ENCODE results near the gene FSIP1.

Gene FSIP1

DNA sequence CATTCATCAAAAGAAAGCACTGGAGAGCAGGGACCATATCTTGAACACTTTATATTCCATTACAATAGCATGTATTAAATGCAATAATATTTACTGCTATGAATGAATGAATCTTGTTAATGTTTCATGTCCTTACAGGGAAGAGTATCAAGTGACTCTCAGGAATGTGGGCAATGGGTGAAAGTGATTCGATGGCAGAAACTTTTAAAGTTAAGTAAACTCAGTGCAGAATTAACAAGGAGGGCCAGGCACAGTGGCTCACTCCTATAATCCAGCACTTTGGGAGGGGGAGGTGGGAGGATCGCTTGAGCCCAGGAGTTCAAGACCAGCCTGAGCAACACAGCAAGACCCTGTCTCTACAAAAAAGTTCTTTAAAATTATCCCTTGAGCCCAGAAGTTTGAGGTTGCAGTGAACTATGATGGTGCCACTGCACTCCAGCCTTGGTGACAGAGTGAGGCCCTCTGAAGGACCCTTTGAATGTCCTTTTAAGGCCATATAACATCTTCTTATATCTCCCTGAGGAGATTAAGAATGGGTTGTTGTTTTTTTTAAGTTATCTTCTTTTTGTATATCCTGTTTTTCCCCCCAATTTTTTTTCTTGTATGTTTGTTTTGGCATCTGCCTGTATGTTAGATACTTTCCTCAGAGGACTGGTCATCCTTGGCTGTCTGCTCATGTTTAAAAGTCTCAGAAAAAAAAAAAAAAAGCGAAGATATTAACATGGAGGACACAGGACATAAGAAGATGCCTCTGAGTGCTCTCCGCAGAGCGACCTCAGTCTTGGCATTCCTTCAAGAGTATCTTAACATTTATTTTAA lies 9.6 kb upstream of the FSIP1 start:
- ATAC-seq, result no peak

DNA sequence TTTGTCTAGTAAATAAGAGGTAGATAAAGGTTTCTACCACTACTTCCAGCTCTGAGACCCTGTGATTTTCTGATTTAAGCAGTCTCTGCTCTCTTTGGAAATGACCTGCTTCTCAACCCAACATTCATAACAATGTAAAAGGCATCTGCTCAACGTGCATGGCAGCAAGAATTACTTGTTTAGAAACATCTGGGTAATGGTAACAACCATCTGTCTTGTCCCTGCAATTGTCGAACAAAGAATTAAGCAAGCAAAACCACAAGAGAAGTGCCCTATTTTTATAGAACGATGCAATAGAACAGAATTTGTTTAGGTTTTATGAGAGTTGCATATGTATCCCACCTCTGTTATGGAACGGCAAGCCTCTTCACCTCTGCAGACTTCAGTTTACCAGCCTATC lies 7.1 kb upstream of the FSIP1 start:
- ATAC-seq, result no peak

DNA sequence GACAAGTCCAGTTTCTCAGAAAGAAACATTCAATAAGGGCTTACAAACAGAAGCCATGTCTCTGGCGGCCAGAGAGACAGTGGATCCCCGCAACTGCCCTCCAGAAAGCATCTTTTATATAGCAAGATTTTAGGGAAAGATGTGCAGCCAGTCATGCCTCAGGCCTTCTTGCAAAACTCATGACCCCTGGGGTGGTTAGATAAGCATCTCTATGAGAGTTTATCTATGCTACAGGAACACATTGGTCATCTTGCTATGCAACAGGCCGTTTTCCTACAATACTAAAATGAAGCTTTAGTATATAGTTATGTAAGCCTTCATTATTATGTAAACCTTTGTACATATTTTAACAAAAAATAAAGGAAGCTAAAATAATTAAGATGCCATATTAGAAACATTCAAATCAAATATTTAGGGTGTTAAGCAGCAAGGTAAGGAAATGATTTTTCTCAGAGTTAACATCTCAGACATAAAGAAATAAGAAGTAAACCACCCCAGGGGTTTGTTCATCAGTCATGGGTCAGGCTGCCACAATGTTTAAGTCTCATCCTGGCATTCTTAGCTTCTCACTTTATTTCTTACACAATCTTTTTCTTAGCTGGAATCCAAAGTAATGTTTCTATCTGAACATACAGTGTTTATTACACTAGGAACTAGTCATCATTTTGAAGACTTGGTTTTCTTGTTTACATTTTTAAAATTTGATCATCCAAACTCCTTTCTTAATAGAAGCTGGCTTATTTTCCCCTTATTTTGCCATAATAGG lies 6.3 kb upstream of the FSIP1 start:
- no peak for ATAC-seq

DNA sequence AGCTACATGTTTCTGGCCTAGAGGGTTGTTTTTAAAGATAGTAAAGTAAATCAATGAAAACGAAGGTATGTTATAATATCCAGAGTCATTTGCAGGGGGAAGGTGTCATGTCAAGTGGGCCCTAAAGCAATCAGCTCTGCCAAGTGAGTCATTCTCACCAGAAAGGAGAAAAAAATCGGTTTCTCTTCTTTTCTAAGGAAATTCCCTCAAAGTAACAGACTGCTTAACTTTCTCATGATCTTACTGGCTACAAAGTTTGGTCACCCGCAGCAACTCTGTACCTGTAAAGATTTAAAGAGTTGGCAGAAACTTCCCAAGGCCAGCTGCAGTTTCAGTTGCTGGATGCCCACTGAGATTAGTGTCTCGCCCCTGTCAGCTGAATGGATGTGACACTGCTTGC lies 5.5 kb upstream of the FSIP1 start:
- peak; percentile 75 to 80 for ATAC-seq

DNA sequence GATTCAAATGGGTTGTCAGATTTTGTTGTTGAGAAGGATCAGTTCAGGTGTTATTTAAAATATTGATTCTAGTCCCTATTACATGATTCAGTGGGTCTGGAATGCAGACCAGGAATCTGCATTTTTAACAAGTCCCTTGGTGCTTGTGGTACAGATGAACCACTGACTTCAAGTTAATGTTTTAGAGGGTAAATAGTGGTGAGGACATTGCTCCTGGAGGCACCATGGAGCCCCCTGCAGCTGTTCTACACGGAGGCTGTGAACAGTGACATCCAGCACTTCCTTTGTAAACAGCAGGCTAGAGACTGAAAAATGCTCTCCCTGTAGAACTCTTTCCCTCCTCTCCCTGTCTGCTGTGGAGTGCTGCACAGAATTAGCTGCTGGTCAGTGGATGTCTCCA lies 4.8 kb upstream of the FSIP1 start:
- no peak for ATAC-seq

DNA sequence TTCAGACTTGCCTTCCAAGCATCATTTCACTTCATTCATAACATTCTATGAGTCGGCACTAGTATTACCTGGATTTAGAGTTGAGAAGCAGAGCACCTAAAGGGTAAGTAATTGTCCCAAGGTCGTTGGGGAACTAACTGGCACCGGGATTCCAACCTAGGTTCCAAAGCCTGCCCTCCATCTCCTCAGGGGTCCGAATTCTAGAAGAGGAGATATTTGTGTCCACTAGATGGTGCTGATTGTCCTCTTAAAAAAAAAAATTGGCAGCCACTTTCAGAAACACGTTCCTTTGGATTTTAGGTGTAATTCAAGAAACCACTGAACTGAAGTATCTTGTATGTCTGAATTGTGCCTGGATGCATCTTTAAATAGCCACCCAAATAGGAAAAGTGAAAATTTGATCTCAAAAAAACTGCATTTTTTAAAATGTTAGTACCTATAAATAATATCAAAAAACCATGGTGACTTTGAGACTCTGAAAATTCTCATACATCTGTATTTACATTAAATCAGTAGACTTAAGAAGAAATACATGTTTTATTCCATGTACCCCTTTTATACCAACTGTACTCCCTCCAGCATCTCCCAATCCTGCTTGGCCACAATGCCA lies 3.9 kb upstream of the FSIP1 start:
- no peak for ATAC-seq

DNA sequence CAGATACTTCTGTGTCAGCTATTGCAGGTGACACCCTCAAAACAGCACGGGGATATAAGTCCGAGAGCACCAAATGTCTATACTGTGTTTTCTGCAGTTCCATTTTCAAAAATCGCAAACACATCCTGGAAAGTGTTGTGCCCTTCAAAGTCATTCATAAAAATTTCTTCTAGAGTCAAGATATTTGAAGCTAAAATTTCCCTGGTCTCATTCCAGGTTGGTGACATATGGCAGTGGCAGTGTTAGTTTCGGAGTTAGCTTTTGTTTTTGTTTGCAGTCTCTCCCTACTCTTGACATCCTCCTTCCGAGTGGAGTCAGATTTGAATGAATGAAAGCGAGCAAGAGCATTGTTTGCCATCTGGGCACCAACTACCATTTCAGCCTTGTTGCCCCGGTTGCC lies 3.2 kb upstream of the FSIP1 start:
- ATAC-seq, result no peak

DNA sequence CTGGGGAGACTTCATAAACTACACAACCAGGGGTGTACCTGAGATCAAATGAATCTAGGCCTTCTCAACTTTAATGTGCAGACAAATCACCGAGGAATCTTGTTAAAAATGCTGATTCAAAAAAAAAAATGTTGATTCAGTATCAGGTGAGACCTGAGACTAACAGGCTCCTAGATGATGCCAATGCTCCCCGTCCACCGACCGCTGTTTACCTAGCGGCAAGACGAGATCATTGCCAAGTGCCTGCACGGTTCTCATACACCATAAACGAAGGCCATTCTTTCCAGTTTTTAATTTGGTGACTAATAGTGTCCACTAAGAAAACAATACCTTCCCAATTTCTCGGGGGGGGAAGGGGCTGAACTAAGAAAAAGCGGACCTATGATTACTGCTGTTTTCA lies 2.5 kb upstream of the FSIP1 start:
- ATAC-seq, result no peak

DNA sequence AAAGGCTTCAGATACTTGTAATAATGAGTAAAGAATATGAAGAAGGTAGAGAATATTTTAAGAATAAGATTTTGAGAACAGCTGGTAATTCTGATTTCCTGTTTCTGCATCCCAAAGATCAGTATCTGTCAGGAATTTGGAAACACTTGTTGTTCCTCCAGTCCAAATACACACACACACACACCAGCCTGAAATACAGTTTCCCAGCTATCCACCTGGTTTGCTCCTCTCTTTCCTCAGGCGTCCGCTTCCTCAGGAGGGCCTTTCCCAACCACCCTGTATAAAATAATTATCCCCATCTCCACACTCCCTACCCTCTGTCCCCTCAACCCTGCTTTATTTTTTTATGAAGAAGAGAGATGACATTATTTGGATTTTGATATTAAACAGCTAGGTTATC lies 2.0 kb upstream of the FSIP1 start:
- ATAC-seq, result no peak

DNA sequence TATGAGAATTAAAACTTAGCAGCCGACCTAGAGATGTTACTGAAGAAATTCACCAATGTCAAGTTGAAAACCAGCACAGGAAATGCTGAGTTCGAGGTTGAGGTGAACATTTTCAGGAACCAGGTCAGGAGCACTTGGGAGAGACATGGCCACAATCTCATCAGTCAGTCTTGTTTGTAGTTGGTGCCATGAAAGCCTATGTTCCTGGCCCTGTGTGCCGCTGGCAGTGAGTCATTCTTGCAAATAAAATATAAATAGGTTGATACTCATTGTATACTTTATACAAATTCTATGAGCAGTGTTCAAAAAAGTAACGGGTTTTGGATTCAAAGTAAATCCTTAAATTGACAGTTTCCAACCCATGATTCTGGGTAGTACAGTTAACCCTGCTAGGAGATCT lies 1.5 kb upstream of the FSIP1 start:
- no peak for ATAC-seq

DNA sequence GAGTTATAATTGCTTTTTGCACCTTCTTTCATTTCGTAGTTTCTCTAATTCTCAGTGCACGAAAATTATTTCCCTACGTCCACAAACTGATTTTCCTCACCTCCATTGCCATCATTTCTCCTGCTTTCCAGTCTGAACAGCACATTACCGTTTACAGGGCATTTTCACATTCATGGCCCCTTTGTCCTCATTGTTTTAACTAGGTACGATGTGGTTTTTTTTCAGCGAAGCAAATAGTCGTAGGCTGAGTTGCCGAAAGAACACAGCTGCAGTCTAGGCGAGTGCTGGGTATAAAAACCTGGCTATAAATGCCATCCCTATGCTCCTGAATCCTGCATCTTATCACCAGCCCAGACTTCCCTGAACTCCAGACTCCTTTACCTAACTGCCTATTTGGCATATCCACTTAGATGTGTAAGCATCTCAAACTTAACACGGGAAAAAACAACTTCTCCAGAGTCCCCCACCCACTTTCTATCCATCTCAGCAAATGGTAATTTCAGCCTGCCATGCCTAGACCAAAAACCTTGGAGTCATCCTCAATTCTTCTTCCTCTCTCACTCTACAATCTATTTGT lies 691 bp upstream of the FSIP1 start:
- ATAC-seq, result no peak

DNA sequence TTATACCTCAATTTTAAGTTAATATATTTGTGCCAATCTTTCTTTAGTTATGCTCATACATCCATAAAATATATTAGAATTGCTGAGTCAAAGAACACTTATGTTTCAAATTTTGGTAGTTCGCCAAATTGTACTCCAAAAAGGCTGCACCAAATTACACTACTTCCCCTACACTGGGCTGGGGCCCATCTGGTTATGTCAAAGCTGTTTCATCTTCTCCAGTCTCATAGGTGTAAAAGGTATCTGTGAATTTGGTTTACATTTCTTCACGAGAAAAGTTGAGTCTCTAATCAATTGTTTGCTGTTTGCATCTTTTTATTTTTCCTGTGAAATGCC lies 706 bp downstream of the FSIP1 start:
- no peak for ATAC-seq

DNA sequence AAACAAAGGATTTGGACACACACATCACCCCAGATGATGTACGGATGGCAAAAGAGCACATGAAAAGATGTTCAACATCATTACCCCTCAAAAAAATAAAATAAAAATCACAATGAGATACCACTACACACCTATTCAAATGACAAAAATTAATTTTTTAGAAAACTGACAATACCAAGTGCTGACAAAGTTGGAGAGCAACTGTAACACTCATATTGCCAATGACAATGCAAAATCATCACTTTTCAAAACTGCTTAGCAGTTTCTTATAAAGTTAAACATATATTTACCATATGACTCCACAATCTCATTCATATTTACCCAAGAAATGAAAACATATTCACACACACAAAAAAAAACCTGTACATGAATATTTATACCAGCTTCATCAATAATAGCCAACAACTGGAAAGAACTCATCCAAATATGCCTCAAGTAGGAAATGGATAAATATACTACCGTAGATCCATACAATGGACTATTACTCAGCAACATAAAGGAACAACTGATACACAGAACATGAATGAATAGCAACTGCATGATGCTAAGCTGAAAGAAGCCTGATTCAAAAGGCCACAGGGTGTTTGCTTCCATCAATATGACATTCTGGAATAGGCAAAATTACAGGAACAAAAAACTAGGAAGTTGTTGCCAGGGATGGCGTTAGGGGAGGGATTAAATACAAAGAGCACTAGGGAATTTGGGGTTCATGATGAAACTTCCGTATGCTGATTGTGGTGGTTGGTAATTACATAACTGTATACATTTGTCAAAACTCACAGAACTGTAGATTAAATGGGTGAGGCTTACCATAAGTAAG lies 1.3 kb downstream of the FSIP1 start:
- ATAC-seq, result no peak

DNA sequence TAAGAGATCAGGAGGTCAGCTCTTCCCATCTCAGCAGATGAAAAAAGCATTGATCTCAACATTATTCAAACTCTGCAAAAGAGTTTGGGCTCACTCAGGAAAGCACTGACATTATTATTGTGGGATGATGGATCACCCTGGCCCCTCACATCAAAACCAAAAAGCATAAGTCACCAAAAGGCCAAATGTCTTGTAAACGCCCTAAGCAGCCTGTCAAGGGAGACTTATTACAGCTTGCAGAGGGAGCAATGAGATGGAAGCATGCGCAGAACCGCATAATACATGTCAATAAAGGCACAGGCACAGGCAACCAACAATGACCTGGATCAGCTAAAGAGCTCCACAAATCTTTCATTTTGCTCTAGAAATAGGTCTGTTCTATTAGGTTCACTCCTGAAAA lies 4.6 kb downstream of the FSIP1 start:
- ATAC-seq, result no peak

DNA sequence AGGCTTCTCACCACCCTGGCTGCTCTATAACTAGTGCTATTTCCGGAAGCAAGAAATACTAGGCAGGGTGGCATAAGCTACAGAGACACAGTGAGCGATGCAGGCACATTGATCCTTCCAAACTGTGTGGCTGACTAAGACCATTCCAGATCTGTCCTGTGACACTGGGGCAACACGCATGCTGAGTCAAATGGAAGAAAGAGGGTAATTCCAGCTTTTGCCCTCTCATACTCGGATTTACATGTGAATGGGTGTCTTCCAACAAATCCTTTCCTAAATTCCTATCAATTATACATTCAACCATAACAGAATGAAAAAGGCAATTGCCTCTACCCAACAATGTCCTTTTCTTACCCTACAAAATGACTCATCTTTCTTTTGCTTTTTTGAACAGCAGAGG lies 5.1 kb downstream of the FSIP1 start:
- no peak for ATAC-seq

DNA sequence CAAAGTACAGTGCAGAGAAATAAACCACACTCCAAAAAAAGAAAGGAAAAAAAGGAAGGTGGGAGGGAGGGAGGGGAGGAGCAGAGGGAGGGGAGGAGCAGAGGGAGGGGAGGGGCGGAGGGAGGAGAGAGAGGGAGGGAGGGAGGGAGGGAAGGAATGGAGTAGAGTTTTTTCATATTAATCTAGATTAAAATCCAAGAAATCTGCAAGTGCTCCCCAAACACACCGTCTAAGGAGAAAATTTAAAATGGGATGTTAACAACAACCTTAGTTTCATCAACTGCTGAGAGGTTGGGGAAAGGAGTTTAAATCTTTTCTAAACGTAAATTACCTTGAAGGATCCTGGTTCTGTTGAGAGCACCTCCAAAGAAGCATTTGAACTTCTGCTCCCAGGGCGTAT lies 6.6 kb downstream of the FSIP1 start:
- ATAC-seq, result no peak

DNA sequence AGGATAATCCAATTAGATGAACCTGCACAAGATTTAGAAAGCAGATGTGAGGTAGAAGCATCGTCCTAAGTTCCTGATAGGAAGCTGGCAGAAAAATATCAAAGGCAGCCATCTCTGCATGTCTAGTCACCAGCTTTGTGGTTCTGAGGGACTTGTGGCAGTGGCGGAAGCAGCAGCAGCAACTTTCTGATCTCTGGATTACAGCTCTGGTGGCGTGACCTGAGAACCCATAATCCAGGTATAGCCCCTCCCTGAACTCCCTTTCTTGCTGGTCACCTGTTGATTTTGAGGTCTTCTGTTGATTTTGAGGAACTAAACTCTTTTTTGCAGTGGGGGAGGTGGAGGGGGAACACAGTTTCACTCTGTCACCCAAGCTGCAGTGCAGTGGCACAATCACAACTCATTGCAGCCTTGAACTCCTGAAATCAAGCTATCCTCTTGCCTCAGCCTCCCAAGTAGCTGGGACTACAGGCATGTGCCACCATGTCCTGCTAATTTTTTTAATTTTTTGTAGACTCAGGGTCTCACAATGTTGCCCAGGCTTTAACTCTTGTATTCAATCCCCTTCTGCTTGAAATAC lies 7.9 kb downstream of the FSIP1 start:
- ATAC-seq, result peak in 1 of 2 donors; percentile 43

DNA sequence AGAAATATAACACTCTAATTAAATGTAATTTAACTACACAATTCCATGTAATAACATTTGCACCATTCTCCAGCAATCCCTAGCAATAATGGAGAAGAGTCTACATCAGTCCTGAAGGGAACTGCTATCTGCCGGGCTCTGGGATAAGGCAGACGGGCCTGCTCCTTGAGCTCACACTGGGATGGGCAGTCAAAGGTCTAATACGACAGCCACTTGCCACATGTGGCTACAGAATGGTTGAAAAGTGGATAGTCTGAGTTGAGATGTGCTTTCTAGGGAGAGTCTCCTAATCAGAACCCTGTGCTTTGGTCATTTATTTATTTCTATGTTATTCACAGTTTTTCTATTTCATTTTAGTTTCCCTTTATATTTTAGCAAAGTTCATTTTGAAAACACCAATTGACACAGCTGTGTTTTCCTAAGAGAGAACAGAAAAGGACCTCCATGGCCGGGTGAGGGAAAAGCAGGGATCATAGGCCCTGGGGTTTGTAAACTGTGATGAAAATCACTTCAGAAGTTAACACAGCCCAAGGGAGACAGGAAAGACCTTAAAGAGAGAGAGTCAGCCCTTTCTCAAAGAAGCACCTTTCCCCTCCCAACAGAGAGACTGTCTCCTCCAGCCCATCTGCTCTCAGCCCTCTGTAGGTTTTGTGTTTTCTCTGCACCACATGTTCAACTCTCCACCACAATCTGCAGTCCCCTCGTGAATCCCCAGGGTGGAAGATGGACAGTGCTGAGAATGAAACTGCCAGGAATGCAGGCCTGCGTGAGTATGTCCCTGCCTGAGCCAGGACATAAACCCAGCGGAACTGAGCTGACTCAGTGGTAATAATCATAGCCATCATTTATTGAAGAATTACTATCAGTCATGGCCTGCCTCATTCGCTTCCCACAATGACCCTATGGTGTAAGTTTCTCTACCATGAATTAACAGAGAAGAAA lies 11.6 kb downstream of the FSIP1 start:
- no peak for ATAC-seq

DNA sequence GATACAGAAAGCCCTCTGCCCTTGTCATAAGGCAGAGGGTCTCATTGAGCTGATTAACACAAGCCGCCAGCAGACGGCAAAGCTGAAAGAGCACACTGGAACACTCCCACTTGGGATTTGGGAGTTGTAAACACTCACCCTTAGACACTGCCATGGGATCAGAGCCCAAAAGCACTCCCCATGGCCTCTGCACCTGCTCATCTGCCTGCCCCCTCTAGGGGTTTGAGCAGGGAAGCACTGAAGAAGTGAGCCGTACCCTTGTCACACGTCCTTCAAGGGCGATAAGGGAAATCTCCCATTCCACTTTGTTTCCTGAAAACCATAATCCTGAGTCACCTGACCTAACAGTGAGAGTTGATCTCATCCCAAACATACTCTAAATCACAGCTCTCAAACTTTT lies 14.7 kb downstream of the FSIP1 start:
- no peak for ATAC-seq

DNA sequence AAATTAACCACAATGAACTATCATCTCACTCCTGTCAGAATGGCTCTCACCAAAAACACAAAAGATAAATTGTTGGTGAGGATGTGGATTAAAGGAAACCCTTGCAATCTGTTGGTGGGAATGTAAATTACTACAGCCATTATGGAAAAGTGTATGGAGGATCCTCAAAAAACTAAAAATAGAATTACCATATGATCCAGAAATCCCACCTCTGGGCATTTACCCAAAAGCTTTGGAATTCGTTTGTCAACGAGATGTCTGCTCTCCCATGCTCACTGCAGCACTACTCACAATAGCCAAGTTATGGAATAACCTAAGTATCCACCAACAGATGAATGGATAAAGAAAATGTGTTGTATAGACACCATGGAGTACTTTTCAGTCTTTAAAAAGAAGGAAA lies 21.6 kb downstream of the FSIP1 start:
- ATAC-seq, result no peak

DNA sequence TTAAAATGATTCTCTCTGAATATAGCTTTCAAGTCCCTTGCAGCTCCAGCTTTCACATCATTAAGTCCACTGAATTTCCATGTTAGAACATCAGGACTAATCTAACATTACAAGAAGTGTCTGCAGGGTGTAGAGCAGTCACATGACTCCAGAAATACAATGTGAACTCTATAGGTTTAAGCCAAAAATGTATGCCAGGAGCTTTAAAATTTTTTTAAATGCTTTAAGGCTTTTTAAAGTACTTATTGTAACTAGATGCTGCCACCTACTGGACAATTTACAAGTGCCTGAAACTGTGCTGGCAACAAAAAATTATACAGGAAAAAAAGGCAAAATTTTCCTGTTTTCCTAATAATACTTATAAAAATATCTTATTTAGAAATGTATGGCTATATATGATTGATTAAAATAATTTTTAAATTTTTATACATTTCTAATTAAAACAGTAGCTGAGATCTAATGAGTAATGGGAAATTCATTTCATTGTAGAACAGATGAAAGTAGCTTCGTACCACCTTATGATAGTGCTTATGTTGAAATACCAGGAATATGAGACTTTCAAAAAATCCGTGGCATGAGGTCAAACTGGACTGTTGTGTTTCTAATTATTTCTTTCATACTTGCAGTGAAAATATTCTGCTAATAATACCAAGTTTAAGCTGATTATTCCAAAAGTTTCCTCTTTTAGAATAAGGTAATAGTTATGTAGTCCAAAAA lies 25.7 kb downstream of the FSIP1 start:
- ATAC-seq, result no peak

All from activated CD4-positive, CD25-positive, alpha-beta regulatory T cell treated with anti-CD3 and anti-CD28 coated beads, Interleukin-2, amount 50 U/mL, for 24 hours (primary cell).